ENCODE data around the gene BBX. TPM values are rescaled to one million over a fixed set of nuclear protein-coding genes. Genes with fewer than 3 reads are reported as not detected.

The BBX gene
- total and polyA plus RNA-seq, 2 of the 4 experiments (the other 2 are of a cell fraction), result 13.6 to 107 TPM

DNA sequence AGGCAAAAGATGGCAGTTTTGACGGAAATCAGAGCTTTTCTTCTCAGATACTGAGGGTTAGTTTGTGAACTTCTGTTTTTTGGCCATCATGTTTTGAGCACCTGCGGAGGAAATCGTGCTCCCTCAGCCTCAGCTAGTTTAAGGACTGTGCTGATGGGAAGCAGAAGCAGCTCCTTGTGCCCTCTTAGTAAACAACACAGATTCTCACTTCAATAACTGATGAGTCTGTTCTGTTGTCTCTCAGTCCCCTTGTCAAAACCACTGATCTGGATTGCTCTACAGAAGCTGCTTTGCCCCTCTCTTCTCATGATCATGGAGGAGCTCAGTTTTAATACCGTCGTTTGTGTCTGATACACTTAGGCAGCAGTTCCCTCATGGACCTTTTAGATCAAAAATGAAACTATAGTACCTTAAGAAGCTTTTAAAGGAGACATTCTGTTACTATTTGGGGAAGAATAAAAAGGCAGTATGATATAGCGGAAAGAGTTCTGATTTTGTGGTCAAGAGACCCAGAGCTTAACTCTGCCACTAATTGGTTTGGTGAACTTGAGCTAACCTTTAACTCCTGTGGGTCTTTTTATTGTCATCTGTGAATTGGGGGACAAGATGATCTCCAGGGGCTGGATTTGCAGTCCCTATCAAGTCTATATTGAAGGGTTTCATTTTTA is 152.6 kb downstream of the BBX start:
- Histone ChIP-seq H3K4me1 (ENCODE audit: control insufficient read depth, insufficient read depth, low read length) (0 out of 2 replicates have a peak, but pooled peaks cover 3% of the 10 kb centered on the region), H3K79me1 (ENCODE audit: low read depth in 1 of 2, low read length in 2 of 2) (peaks cover 0 to 3% of the 10 kb centered on the region in 2 experiments; a peak in 1 of 4 replicates), H3K9me1 (ENCODE audit: insufficient read depth, low read length) (no peaks in the 10 kb centered on the region), H4K8ac (ENCODE audit: low read depth in 2 of 2, low read length in 2 of 2) (no peak overlapping the region), H2AK5ac (ENCODE audit: low read depth, low read length) (no peak overlapping the region), H2BK20ac (ENCODE audit: low read depth, low read length) (no peak overlapping the region), H3K14ac (replicated peaks; ENCODE audit: low read depth, low read length) (no peak overlapping the region), H3K27ac (ENCODE audit: insufficient read depth, low read length) (no peak overlapping the region), H2BK15ac (ENCODE audit: low read depth, low read length) (no peak overlapping the region), H3K9ac (ENCODE audit: low read depth, low read length) (no peak overlapping the region), H4K5ac (ENCODE audit: low read depth, low read length) (no peak overlapping the region), H3K9me3 (ENCODE audit: control insufficient read depth, insufficient read depth, low read length) (no peaks in the 10 kb centered on the region), H3K4me3 (ENCODE audit: insufficient read depth, low read depth, low read length) (no peak overlapping the region), H3K18ac (ENCODE audit: low read depth, low read length) (no peak overlapping the region), H3K56ac (ENCODE audit: extremely low read depth, insufficient read depth, low read length) (no peak overlapping the region), H2AK9ac (replicated peaks; ENCODE audit: low read depth, low read length, poor library complexity) (no peak overlapping the region), H3K27me3 (ENCODE audit: control insufficient read depth, insufficient read depth, low read length) (no peaks in the 10 kb centered on the region), H3K4me2 (ENCODE audit: low read depth, low read length) (no peak overlapping the region), H2BK120ac (ENCODE audit: low read depth, low read length) (no peak overlapping the region), H3K36me3 (ENCODE audit: control insufficient read depth, insufficient read depth, low read length) (no peaks in the 10 kb centered on the region), H2BK5ac (ENCODE audit: low read depth, low read length, poor library complexity, severe bottlenecking) (no peak overlapping the region), H3K23ac (ENCODE audit: low read depth, low read length) (no peak overlapping the region), H4K91ac (ENCODE audit: insufficient read depth, low read depth, low read length) (no peak overlapping the region), H3K4ac (ENCODE audit: low read depth, low read length) (no peak overlapping the region), H4K20me1 (ENCODE audit: insufficient read depth, low read length) (no peaks in the 10 kb centered on the region), H2AFZ (replicated peaks; ENCODE audit: low read length, poor library complexity) (no peak overlapping the region)
- TF ChIP-seq FOS (IDR thresholded peaks at IDR 0.05; ENCODE audit: low read depth, low read length), result no peak
- TF ChIP-seq, protein P1, sequence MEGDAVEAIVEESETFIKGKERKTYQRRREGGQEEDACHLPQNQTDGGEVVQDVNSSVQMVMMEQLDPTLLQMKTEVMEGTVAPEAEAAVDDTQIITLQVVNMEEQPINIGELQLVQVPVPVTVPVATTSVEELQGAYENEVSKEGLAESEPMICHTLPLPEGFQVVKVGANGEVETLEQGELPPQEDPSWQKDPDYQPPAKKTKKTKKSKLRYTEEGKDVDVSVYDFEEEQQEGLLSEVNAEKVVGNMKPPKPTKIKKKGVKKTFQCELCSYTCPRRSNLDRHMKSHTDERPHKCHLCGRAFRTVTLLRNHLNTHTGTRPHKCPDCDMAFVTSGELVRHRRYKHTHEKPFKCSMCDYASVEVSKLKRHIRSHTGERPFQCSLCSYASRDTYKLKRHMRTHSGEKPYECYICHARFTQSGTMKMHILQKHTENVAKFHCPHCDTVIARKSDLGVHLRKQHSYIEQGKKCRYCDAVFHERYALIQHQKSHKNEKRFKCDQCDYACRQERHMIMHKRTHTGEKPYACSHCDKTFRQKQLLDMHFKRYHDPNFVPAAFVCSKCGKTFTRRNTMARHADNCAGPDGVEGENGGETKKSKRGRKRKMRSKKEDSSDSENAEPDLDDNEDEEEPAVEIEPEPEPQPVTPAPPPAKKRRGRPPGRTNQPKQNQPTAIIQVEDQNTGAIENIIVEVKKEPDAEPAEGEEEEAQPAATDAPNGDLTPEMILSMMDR (conservative IDR thresholded peaks at IDR 0.05; ENCODE audit: low read depth, low read length), result no peak
- no peak for TF ChIP-seq MAFK (IDR thresholded peaks at IDR 0.05; ENCODE audit: low read depth, low read length)
- no peak for TF ChIP-seq BHLHE40 (IDR thresholded peaks at IDR 0.05; ENCODE audit: low read depth, low read length)
- TF ChIP-seq MAZ (IDR thresholded peaks at IDR 0.05; ENCODE audit: borderline replicate concordance, low read depth, low read length), result no peak
- TF ChIP-seq CEBPB (IDR thresholded peaks at IDR 0.05; ENCODE audit: low read depth, low read length), result no peak
- TF ChIP-seq MXI1 (IDR thresholded peaks at IDR 0.05; ENCODE audit: borderline replicate concordance, low read depth, low read length), result no peak
- TF ChIP-seq, protein P2, sequence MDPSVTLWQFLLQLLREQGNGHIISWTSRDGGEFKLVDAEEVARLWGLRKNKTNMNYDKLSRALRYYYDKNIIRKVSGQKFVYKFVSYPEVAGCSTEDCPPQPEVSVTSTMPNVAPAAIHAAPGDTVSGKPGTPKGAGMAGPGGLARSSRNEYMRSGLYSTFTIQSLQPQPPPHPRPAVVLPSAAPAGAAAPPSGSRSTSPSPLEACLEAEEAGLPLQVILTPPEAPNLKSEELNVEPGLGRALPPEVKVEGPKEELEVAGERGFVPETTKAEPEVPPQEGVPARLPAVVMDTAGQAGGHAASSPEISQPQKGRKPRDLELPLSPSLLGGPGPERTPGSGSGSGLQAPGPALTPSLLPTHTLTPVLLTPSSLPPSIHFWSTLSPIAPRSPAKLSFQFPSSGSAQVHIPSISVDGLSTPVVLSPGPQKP (IDR thresholded peaks at IDR 0.05; ENCODE audit: borderline replicate concordance, low read depth, low read length), result no peak
- TF ChIP-seq RFX5 (IDR thresholded peaks at IDR 0.05; ENCODE audit: low read depth, low read length), result no peak
- TF ChIP-seq RCOR1 (IDR thresholded peaks at IDR 0.05; ENCODE audit: insufficient replicate concordance, low read length), result no peak
- TF ChIP-seq, protein P3, sequence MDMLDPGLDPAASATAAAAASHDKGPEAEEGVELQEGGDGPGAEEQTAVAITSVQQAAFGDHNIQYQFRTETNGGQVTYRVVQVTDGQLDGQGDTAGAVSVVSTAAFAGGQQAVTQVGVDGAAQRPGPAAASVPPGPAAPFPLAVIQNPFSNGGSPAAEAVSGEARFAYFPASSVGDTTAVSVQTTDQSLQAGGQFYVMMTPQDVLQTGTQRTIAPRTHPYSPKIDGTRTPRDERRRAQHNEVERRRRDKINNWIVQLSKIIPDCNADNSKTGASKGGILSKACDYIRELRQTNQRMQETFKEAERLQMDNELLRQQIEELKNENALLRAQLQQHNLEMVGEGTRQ (IDR thresholded peaks at IDR 0.05; ENCODE audit: low read depth, low read length), result no peak
- TF ChIP-seq POLR2A (IDR thresholded peaks at IDR 0.05; ENCODE audit: low read depth, low read length), result no peak
- no peak for TF ChIP-seq NFE2L2 (IDR thresholded peaks at IDR 0.05; ENCODE audit: low read depth, low read length)
- no TSS peak for BruUV-seq (replicated peaks)
- no peak for ATAC-seq (ENCODE audit: low read depth)
- intact Hi-C loops (cut with micrococcal nuclease) (loop anchor here (5.0 kb wide), 1 partner anchor 732 kb away; no protein-coding TSS in a partner anchor), in situ Hi-C loops (cut with MboI; ENCODE audit: low sequenced_read_pairs) (loop anchor here (5.0 to 10.0 kb wide), 2 partner anchors 67 to 809 kb away; no protein-coding TSS in a partner anchor), dilution Hi-C loops (cut with HindIII; ENCODE audit: low sequenced_read_pairs, unreplicated experiment) (no loop called here)
- ChIA-PET CTCF (interaction anchor here (0.6 to 1.8 kb wide), 2 partner anchors 66 to 803 kb away, joined by 3 to 5 read pairs; no protein-coding TSS in a partner anchor), POLR2A (ENCODE audit: unreplicated experiment) (no interaction called here)
- no peak for DNase-seq
- WGBS, 2 experiments (ENCODE audit: extremely low coverage in 2 of 2, insufficient read length in 1 of 2), result 100% methylated on average over 1 of the region's 6 CpGs; no CpG with 5 or more reads in 1 of the 2 experiments

Data from IMR-90 (cell line).